GM23338 (cell line): ENCODE measurements around the gene CD74.

Experiments
- CREB1 ChIP-seq: fragments of 250-450 bp; sonication (Bioruptor Pico); IDR thresholded peaks from 2 replicates; pipeline ENCODE4 v1.5.0; 2020; ENCODE audit warnings: low read depth, mild to moderate bottlenecking, moderate library complexity
- EZH2 ChIP-seq: fragments of 200-600 bp; sonication (generic); IDR thresholded peaks from one replicate; pipeline ENCODE4 v1.8.0; 2017; ENCODE audit warnings: antibody characterized with exemption, mild to moderate bottlenecking, low read depth; ENCODE audit not compliant: unreplicated experiment
- EZH2phosphoT487 ChIP-seq: fragments of 200-600 bp; sonication (generic); IDR thresholded peaks from one replicate; pipeline ENCODE4 v1.8.1; 2018; ENCODE audit warnings: antibody characterized with exemption; ENCODE audit not compliant: unreplicated experiment
- JUNB ChIP-seq: IDR thresholded peaks from one replicate; pipeline ENCODE4 v1.6.1; 2016; ENCODE audit warnings: antibody characterized with exemption; ENCODE audit not compliant: unreplicated experiment
- POLR2AphosphoS5 ChIP-seq: IDR thresholded peaks from 2 replicates; pipeline ENCODE4 v1.6.1; 2016; ENCODE audit warnings: antibody characterized with exemption, low read depth
- ZNF114 ChIP-seq: fragments of 250-450 bp; sonication (Bioruptor Pico); IDR thresholded peaks from 2 replicates; pipeline ENCODE4 v1.5.0; 2020; ENCODE audit warnings: mild to moderate bottlenecking, moderate library complexity
- ZNF331 ChIP-seq: fragments of 250-450 bp; sonication (Bioruptor Pico); IDR thresholded peaks from 2 replicates; pipeline ENCODE4 v1.5.0; 2020; ENCODE audit warnings: low read depth, mild to moderate bottlenecking, moderate library complexity
- TF ChIP-seq, protein P1 (sequence below), 2 experiments: fragments of 200-600 bp in 1 of 2; sonication (generic) in 1 of 2; conservative IDR thresholded peaks; 2 replicates each; pipeline versions ENCODE4 v1.5.1 to v1.6.1; 2016 to 2017; ENCODE audit warnings: antibody characterized with exemption in 2 of 2, low read depth in 2 of 2, mild to moderate bottlenecking in 2 of 2, moderate library complexity in 1 of 2
- TF ChIP-seq, protein P2 (sequence below): fragments of 250-450 bp; sonication (Bioruptor Pico); IDR thresholded peaks from 2 replicates; pipeline ENCODE4 v1.5.0; 2020; ENCODE audit warnings: mild to moderate bottlenecking, moderate library complexity
- TF ChIP-seq, protein P3 (sequence below): IDR thresholded peaks from one replicate; pipeline ENCODE4 v1.6.1; 2018; ENCODE audit warnings: antibody characterized with exemption; ENCODE audit not compliant: unreplicated experiment

DNA sequence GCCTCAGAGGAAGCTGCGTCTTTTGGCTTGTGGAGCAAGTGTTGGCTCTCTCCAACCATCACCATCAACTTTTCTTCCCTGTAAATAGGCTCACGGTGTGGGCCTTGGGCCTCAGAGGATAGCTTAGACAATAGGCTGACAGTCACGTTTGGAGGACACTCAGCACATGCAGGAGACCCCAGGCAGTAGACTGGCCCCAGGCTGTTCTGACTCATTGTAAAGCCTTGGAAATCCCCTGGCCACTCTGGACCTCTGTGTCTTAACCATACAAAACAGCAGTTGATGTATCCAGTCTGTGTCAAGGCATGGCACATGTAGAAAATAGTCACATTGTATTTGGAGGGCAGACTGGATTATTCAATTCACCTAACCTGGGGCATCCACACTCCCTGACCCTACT, 18.6 kb downstream of the CD74 start:
- TF ChIP-seq, protein P1, sequence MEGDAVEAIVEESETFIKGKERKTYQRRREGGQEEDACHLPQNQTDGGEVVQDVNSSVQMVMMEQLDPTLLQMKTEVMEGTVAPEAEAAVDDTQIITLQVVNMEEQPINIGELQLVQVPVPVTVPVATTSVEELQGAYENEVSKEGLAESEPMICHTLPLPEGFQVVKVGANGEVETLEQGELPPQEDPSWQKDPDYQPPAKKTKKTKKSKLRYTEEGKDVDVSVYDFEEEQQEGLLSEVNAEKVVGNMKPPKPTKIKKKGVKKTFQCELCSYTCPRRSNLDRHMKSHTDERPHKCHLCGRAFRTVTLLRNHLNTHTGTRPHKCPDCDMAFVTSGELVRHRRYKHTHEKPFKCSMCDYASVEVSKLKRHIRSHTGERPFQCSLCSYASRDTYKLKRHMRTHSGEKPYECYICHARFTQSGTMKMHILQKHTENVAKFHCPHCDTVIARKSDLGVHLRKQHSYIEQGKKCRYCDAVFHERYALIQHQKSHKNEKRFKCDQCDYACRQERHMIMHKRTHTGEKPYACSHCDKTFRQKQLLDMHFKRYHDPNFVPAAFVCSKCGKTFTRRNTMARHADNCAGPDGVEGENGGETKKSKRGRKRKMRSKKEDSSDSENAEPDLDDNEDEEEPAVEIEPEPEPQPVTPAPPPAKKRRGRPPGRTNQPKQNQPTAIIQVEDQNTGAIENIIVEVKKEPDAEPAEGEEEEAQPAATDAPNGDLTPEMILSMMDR (conservative IDR thresholded peaks at IDR 0.05; ENCODE audit: low read depth in 2 of 2), result no peak
- TF ChIP-seq POLR2AphosphoS5 (no peak), EZH2 (no peak), EZH2phosphoT487 (no peak), ZNF331 (CRISPR knock-in tag) (no peak), ZNF114 (CRISPR knock-in tag) (no peak), JUNB (no peak), CREB1 (CRISPR knock-in tag) (no peak)
- TF ChIP-seq, protein P2, sequence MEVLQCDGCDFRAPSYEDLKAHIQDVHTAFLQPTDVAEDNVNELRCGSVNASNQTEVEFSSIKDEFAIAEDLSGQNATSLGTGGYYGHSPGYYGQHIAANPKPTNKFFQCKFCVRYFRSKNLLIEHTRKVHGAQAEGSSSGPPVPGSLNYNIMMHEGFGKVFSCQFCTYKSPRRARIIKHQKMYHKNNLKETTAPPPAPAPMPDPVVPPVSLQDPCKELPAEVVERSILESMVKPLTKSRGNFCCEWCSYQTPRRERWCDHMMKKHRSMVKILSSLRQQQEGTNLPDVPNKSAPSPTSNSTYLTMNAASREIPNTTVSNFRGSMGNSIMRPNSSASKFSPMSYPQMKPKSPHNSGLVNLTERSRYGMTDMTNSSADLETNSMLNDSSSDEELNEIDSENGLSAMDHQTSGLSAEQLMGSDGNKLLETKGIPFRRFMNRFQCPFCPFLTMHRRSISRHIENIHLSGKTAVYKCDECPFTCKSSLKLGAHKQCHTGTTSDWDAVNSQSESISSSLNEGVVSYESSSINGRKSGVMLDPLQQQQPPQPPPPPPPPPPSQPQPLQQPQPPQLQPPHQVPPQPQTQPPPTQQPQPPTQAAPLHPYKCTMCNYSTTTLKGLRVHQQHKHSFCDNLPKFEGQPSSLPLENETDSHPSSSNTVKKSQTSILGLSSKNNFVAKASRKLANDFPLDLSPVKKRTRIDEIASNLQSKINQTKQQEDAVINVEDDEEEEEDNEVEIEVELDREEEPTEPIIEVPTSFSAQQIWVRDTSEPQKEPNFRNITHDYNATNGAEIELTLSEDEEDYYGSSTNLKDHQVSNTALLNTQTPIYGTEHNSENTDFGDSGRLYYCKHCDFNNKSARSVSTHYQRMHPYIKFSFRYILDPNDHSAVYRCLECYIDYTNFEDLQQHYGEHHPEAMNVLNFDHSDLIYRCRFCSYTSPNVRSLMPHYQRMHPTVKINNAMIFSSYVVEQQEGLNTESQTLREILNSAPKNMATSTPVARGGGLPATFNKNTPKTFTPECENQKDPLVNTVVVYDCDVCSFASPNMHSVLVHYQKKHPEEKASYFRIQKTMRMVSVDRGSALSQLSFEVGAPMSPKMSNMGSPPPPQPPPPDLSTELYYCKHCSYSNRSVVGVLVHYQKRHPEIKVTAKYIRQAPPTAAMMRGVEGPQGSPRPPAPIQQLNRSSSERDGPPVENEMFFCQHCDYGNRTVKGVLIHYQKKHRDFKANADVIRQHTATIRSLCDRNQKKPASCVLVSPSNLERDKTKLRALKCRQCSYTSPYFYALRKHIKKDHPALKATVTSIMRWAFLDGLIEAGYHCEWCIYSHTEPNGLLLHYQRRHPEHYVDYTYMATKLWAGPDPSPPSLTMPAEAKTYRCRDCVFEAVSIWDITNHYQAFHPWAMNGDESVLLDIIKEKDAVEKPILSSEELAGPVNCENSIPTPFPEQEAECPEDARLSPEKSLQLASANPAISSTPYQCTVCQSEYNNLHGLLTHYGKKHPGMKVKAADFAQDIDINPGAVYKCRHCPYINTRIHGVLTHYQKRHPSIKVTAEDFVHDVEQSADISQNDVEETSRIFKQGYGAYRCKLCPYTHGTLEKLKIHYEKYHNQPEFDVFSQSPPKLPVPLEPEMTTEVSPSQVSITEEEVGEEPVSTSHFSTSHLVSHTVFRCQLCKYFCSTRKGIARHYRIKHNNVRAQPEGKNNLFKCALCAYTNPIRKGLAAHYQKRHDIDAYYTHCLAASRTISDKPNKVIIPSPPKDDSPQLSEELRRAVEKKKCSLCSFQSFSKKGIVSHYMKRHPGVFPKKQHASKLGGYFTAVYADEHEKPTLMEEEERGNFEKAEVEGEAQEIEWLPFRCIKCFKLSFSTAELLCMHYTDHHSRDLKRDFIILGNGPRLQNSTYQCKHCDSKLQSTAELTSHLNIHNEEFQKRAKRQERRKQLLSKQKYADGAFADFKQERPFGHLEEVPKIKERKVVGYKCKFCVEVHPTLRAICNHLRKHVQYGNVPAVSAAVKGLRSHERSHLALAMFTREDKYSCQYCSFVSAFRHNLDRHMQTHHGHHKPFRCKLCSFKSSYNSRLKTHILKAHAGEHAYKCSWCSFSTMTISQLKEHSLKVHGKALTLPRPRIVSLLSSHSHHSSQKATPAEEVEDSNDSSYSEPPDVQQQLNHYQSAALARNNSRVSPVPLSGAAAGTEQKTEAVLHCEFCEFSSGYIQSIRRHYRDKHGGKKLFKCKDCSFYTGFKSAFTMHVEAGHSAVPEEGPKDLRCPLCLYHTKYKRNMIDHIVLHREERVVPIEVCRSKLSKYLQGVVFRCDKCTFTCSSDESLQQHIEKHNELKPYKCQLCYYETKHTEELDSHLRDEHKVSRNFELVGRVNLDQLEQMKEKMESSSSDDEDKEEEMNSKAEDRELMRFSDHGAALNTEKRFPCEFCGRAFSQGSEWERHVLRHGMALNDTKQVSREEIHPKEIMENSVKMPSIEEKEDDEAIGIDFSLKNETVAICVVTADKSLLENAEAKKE (CRISPR knock-in tag), result no peak
- TF ChIP-seq, protein P3, sequence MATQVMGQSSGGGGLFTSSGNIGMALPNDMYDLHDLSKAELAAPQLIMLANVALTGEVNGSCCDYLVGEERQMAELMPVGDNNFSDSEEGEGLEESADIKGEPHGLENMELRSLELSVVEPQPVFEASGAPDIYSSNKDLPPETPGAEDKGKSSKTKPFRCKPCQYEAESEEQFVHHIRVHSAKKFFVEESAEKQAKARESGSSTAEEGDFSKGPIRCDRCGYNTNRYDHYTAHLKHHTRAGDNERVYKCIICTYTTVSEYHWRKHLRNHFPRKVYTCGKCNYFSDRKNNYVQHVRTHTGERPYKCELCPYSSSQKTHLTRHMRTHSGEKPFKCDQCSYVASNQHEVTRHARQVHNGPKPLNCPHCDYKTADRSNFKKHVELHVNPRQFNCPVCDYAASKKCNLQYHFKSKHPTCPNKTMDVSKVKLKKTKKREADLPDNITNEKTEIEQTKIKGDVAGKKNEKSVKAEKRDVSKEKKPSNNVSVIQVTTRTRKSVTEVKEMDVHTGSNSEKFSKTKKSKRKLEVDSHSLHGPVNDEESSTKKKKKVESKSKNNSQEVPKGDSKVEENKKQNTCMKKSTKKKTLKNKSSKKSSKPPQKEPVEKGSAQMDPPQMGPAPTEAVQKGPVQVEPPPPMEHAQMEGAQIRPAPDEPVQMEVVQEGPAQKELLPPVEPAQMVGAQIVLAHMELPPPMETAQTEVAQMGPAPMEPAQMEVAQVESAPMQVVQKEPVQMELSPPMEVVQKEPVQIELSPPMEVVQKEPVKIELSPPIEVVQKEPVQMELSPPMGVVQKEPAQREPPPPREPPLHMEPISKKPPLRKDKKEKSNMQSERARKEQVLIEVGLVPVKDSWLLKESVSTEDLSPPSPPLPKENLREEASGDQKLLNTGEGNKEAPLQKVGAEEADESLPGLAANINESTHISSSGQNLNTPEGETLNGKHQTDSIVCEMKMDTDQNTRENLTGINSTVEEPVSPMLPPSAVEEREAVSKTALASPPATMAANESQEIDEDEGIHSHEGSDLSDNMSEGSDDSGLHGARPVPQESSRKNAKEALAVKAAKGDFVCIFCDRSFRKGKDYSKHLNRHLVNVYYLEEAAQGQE, result no peak
